Naive thymus-derived CD4-positive, alpha-beta T cell (primary cell): ENCODE results near the gene SLCO3A1. TPM values are rescaled to one million over a fixed set of nuclear protein-coding genes. Genes with fewer than 3 reads are reported as not detected.

Source experiments
- ATAC-seq: fragments of 150-1000 bp; cut with Tn5 transposase; 2 replicates; pipeline ENCODE4 v1.10.0; 2021; ENCODE audit warnings: mild to moderate bottlenecking, moderate library complexity
- CTCF ChIA-PET: fragments of 350-600 bp; sonication (Branson Sonifier 250); formaldehyde crosslinking; loops from one replicate; lab custom pipeline; 2021; ENCODE audit warnings: antibody characterized with exemption; lab: Charles Lee
- POLR2A ChIA-PET: fragments of 350-600 bp; sonication (Branson Sonifier 250); formaldehyde crosslinking; loops from one replicate; lab custom pipeline; 2021; ENCODE audit warnings: antibody characterized with exemption, inconsistent platforms; lab: Charles Lee
- DNase-seq, 9 donors: peaks; one replicate each; pipeline versions ENCODE4 v3.0.0 to v3.0.0-alpha.2; 2020 to 2022; ENCODE audit warnings: mixed read lengths in 1 of 9
- H3K27ac ChIP-seq: one replicate; pipeline ENCODE4 v1.7.0; 2013; ENCODE audit warnings: mild to moderate bottlenecking, low read depth, low read length, moderate library complexity
- H3K27me3 ChIP-seq, 2 donors: one replicate each; pipeline ENCODE4 v1.7.0; 2013; ENCODE audit warnings: low read length in 2 of 2, mild to moderate bottlenecking in 2 of 2, moderate library complexity in 2 of 2; ENCODE audit not compliant: control insufficient read depth in 2 of 2, insufficient read depth in 2 of 2
- H3K36me3 ChIP-seq, 3 experiments: 1 replicate in 2 of 3; 2 replicates in 1 of 3; pipeline ENCODE4 v1.7.0; 2013; ENCODE audit warnings: low read length in 3 of 3, mild to moderate bottlenecking in 3 of 3, moderate library complexity in 1 of 3; ENCODE audit not compliant: insufficient read depth in 3 of 3, control insufficient read depth in 2 of 3
- H3K4me1 ChIP-seq, 2 donors: one replicate each; pipeline ENCODE4 v1.7.0; 2013; ENCODE audit warnings: low read length in 2 of 2, mild to moderate bottlenecking in 2 of 2, moderate library complexity in 1 of 2; ENCODE audit not compliant: control insufficient read depth in 2 of 2, insufficient read depth in 2 of 2
- H3K4me3 ChIP-seq: 2 replicates; pipeline ENCODE4 v1.7.0; 2013; ENCODE audit warnings: mild to moderate bottlenecking, low read length
- H3K9me3 ChIP-seq, 3 experiments: 1 replicate in 2 of 3; 2 replicates in 1 of 3; pipeline ENCODE4 v1.7.0; 2013; ENCODE audit warnings: low read length in 3 of 3; ENCODE audit not compliant: control insufficient read depth in 2 of 3
- H3K27ac Mint-ChIP-seq, 9 donors: one replicate each; pipeline ENCODE4 v1.8.0; 2020 to 2022; ENCODE audit warnings: mixed read lengths in 9 of 9, mild to moderate bottlenecking in 8 of 9, moderate library complexity in 5 of 9, inconsistent platforms in 2 of 9
- H3K27me3 Mint-ChIP-seq, 5 donors: one replicate each; pipeline ENCODE4 v1.8.0; 2021 to 2022; ENCODE audit warnings: mixed read lengths in 5 of 5, mild to moderate bottlenecking in 1 of 5
- H3K36me3 Mint-ChIP-seq, 5 donors: one replicate each; pipeline ENCODE4 v1.8.0; 2020 to 2022; ENCODE audit warnings: mixed read lengths in 5 of 5, mild to moderate bottlenecking in 3 of 5, inconsistent platforms in 1 of 5
- H3K4me1 Mint-ChIP-seq, 7 donors: one replicate each; pipeline ENCODE4 v1.8.0; 2020 to 2022; ENCODE audit warnings: mixed read lengths in 7 of 7, mild to moderate bottlenecking in 3 of 7, inconsistent platforms in 1 of 7
- H3K4me3 Mint-ChIP-seq, 10 donors: one replicate each; pipeline ENCODE4 v1.8.0; 2020 to 2022; ENCODE audit warnings: mild to moderate bottlenecking in 10 of 10, mixed read lengths in 10 of 10, moderate library complexity in 6 of 10, inconsistent platforms in 2 of 10
- H3K9me3 Mint-ChIP-seq, 11 donors: one replicate each; pipeline ENCODE4 v1.8.0; 2020 to 2022; ENCODE audit warnings: mixed read lengths in 11 of 11, mild to moderate bottlenecking in 4 of 11, inconsistent platforms in 1 of 11, moderate library complexity in 1 of 11
- intact Hi-C, 2 donors: fragments of 100-400 bp; cut with micrococcal nuclease; formaldehyde crosslinking; loops; one replicate each; pipeline ENCODE4 v1.15.1; 2023
- polyA plus RNA-seq, 2 donors: library from polyadenylated mRNA; unstranded; fragments of 300-500 nt; fragmentation: Illumina TruSeq; gene quantifications; one replicate each; pipeline ENCODE4 v1.2.3, GENCODE V29; 2021
- total RNA-seq, 6 experiments: library from RNA in 5 of 6; stranded (reverse) in 5 of 6; gene quantifications; 1 replicate in 5 of 6; 2 replicates in 1 of 6; pipeline ENCODE4 v1.2.3 and lab custom pipeline; 2021 to 2026

SLCO3A1 gene
- total and polyA plus RNA-seq, 7 experiments from 2014 or later: 15.4 to 69.1 (median 24.3) TPM

DNA sequence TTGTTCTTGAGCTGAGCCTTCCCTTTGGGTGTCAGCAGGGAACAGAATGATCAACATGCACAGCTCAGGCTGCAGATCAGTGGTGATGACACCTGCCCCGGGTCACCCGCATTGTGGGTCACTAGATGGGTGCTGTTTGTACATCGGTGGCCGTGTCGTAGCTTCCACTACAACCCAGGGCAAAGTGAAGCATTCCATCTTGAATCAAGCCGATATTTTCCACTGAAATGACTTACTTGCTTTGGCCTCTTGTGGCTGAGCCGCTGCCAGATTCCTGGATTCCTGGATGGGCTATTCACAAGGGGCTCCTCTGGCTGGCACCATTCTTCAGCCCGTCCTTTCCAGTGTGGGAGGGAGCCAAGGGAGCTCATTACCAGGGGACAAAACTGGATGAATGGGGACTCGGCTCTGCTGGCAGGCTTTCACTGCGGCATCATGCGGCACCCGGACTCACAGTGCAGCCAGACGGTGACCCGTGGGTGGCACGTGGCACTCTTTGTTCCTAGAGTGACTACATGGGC lies 65.6 kb downstream of the SLCO3A1 start:
- CTCF ChIA-PET: no interaction called here
- Mint-ChIP-seq H3K27me3 (no peaks in the 10 kb centered on the region), H3K27ac (peak overlapping the region in 1 of 9 donors; percentile 65), H3K4me1 (peaks cover 9 to 55% (median 30%) of the 10 kb centered on the region in 7 donors), H3K4me3 (no peak overlapping the region), H3K36me3 (peaks cover 7 to 34% (median 15%) of the 10 kb centered on the region in 5 donors), H3K9me3 (peaks cover 0 to 2% (median 0%) of the 10 kb centered on the region in 11 donors)
- H3K4me3 ChIP-seq: no peak overlapping the region
- peaks cover 0 to 7% (median 0%) of the 10 kb centered on the region in 3 experiments for H3K36me3 ChIP-seq
- H3K9me3 ChIP-seq: no peaks in the 10 kb centered on the region
- ATAC-seq: no peak
- H3K27ac ChIP-seq: no peak overlapping the region
- intact Hi-C loops: no loop called here
- DNase-seq: no peak
- H3K4me1 ChIP-seq: peaks cover 8 to 10% of the 10 kb centered on the region in 2 donors
- POLR2A ChIA-PET: interaction anchor here (0.7 kb wide), 1 partner anchor 154 kb away, joined by 5 read pairs; no protein-coding TSS in a partner anchor
- H3K27me3 ChIP-seq: no peaks in the 10 kb centered on the region

- Histone ChIP-seq H3K27ac (no peak overlapping the region), H3K9me3 (no peaks in the 10 kb centered on the region), H3K4me3 (no peak overlapping the region), H3K36me3 (peaks cover 0 to 5% (median 0%) of the 10 kb centered on the region in 3 experiments), H3K27me3 (no peaks in the 10 kb centered on the region), H3K4me1 (peaks cover 8 to 10% of the 10 kb centered on the region in 2 donors)
- peaks cover 6 to 38% (median 11%) of the 10 kb centered on the region in 5 donors for H3K36me3 Mint-ChIP-seq
- H3K4me1 Mint-ChIP-seq: peaks cover 17 to 66% (median 45%) of the 10 kb centered on the region in 7 donors
- intact Hi-C loops: loop anchor here in 1 of 2 donors (1.0 kb wide), 1 partner anchor 64 kb away; no protein-coding TSS in a partner anchor
- no peaks in the 10 kb centered on the region for H3K9me3 Mint-ChIP-seq
- H3K27me3 Mint-ChIP-seq: no peaks in the 10 kb centered on the region
- ChIA-PET POLR2A (no interaction called here), CTCF (no interaction called here)
- H3K4me3 Mint-ChIP-seq: peak overlapping the region in 6 of 10 donors; percentile 2 to 16 (median 12)
- DNase-seq: peak in 5 of 9 donors; percentile 7 to 42 (median 25)
- peak; percentile 86 for ATAC-seq
- peak overlapping the region in 4 of 9 donors; percentile 2 to 74 (median 20) for H3K27ac Mint-ChIP-seq
These were observed 67.8 kb downstream of the SLCO3A1 start for GRCh38 chr15:91921188-91921842.

DNA sequence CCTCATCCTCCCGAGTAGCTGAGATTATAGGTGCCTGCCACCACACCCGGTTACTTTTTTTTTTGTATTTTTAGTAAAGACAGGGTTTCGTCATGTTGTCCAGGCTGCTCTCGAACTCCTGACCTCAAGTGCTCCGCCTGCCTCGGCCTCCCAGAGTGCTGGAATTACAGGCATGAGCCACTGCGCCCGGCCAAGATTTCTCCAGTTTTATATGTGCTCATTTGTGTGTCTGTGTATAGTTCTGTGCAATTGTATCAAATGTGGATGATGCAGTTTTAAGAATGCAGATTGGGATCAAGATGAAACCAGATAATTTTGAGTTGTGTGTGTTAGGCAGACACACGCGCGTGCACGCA lies 68.3 kb downstream of the SLCO3A1 start:
- peak overlapping the region in 3 of 9 donors; percentile 7 to 74 (median 32) for H3K27ac Mint-ChIP-seq
- intact Hi-C loops: loop anchor here in 1 of 2 donors (1.0 kb wide), 1 partner anchor 65 kb away; no protein-coding TSS in a partner anchor
- H3K36me3 ChIP-seq: no peaks in the 10 kb centered on the region
- CTCF ChIA-PET: no interaction called here
- H3K4me3 ChIP-seq: no peak overlapping the region
- H3K27me3 ChIP-seq: no peaks in the 10 kb centered on the region
- ATAC-seq (no peak), DNase-seq (no peak)
- peaks cover 21 to 70% (median 45%) of the 10 kb centered on the region in 7 donors for H3K4me1 Mint-ChIP-seq
- H3K36me3 Mint-ChIP-seq: peaks cover 1 to 34% (median 7%) of the 10 kb centered on the region in 5 donors
- H3K27ac ChIP-seq: no peak overlapping the region
- H3K9me3 ChIP-seq: no peaks in the 10 kb centered on the region
- no peaks in the 10 kb centered on the region for H3K27me3 Mint-ChIP-seq
- H3K9me3 Mint-ChIP-seq: no peaks in the 10 kb centered on the region
- H3K4me1 ChIP-seq: peaks cover 8 to 10% of the 10 kb centered on the region in 2 donors
- H3K4me3 Mint-ChIP-seq: peak overlapping the region in 1 of 10 donors; percentile 12
- POLR2A ChIA-PET: no interaction called here

GRCh38 chr15:91922646-91923547 lies 69.4 kb downstream of the SLCO3A1 start:
- intact Hi-C loops: no loop called here
- peaks cover 8 to 10% of the 10 kb centered on the region in 2 donors for H3K4me1 ChIP-seq
- H3K4me3 ChIP-seq: no peak overlapping the region
- POLR2A ChIA-PET: no interaction called here
- CTCF ChIA-PET: no interaction called here
- H3K4me3 Mint-ChIP-seq: peak overlapping the region in 1 of 10 donors; percentile 9
- ATAC-seq (no peak), DNase-seq (no peak)
- H3K27ac Mint-ChIP-seq: peak overlapping the region in 3 of 9 donors; percentile 54 to 63 (median 57)
- H3K36me3 Mint-ChIP-seq: peaks cover 0 to 23% (median 0%) of the 10 kb centered on the region in 5 donors
- no peaks in the 10 kb centered on the region for H3K27me3 Mint-ChIP-seq
- no peaks in the 10 kb centered on the region for H3K27me3 ChIP-seq
- H3K27ac ChIP-seq: no peak overlapping the region
- no peaks in the 10 kb centered on the region for H3K9me3 ChIP-seq
- no peaks in the 10 kb centered on the region for H3K9me3 Mint-ChIP-seq
- peaks cover 22 to 74% (median 45%) of the 10 kb centered on the region in 7 donors for H3K4me1 Mint-ChIP-seq
- H3K36me3 ChIP-seq: no peaks in the 10 kb centered on the region

DNA sequence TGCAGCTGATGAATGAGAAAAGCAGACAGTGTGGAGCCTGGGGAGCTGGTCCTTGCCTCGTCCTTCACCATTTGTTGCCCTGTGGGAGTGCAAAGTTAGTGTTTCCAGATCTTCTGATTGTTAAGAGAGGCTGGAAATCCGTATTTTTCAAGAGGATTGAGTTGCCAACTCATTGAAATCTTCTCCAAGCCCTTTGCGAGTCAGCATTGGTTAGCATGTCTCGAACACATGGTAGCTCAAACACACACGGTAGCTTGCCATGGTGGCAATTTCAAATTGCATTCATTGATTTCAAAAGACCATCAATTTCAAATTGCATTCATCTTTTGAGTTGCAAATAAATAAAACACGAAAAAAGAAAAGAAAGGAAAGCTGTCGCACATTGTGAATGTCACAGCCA lies 70.7 kb downstream of the SLCO3A1 start:
- Histone ChIP-seq H3K27me3 (no peaks in the 10 kb centered on the region), H3K36me3 (no peaks in the 10 kb centered on the region), H3K27ac (no peak overlapping the region), H3K4me3 (no peak overlapping the region), H3K9me3 (no peaks in the 10 kb centered on the region), H3K4me1 (peaks cover 8 to 10% of the 10 kb centered on the region in 2 donors)
- peaks cover 22 to 66% (median 47%) of the 10 kb centered on the region in 7 donors for H3K4me1 Mint-ChIP-seq
- CTCF ChIA-PET: interaction anchor here (0.7 kb wide), 1 partner anchor 41 kb away, joined by 3 read pairs; no protein-coding TSS in a partner anchor
- H3K27ac Mint-ChIP-seq: no peak overlapping the region
- intact Hi-C loops: no loop called here
- no peaks in the 10 kb centered on the region for H3K27me3 Mint-ChIP-seq
- ATAC-seq (no peak), DNase-seq (no peak)
- POLR2A ChIA-PET: interaction anchor here (0.7 kb wide), 1 partner anchor 120 kb away, joined by 4 read pairs; no protein-coding TSS in a partner anchor
- peaks cover 0 to 20% (median 0%) of the 10 kb centered on the region in 5 donors for H3K36me3 Mint-ChIP-seq
- no peak overlapping the region for H3K4me3 Mint-ChIP-seq
- no peaks in the 10 kb centered on the region for H3K9me3 Mint-ChIP-seq

- Mint-ChIP-seq H3K36me3 (peaks cover 0 to 26% (median 0%) of the 10 kb centered on the region in 5 donors), H3K27ac (peak overlapping the region in 1 of 9 donors; percentile 5), H3K9me3 (no peaks in the 10 kb centered on the region), H3K4me1 (peaks cover 24 to 70% (median 52%) of the 10 kb centered on the region in 7 donors), H3K4me3 (no peak overlapping the region), H3K27me3 (no peaks in the 10 kb centered on the region)
- no peak overlapping the region for H3K4me3 ChIP-seq
- intact Hi-C loops: no loop called here
- peaks cover 8 to 10% of the 10 kb centered on the region in 2 donors for H3K4me1 ChIP-seq
- ChIA-PET CTCF (no interaction called here), POLR2A (no interaction called here)
- no peak for ATAC-seq
- H3K36me3 ChIP-seq: no peaks in the 10 kb centered on the region
- H3K27me3 ChIP-seq: no peaks in the 10 kb centered on the region
- no peaks in the 10 kb centered on the region for H3K9me3 ChIP-seq
- no peak overlapping the region for H3K27ac ChIP-seq
- no peak for DNase-seq
These were observed 71.5 kb downstream of the SLCO3A1 start for GRCh38 chr15:91924837-91925495.
